ENCODE data around the gene NSG2. TPM values are rescaled to one million over a fixed set of nuclear protein-coding genes. Genes with fewer than 3 reads are reported as not detected.

The NSG2 gene
- total RNA-seq, 1 experiment from 2014 or later = 6.5 TPM

- no peak for DNase-seq (ENCODE audit: low read depth)
- in situ Hi-C loops (cut with HindIII; ENCODE audit: low pct_unique_long_range_greater_than_20kb, low sequenced_read_pairs) = no loop called here
Observed at GRCh38 chr5:174056064-174056847, 10.8 kb downstream of the NSG2 start.

GRCh38 chr5:174057206-174057605, 11.7 kb downstream of the NSG2 start:
- in situ Hi-C loops (cut with HindIII; ENCODE audit: low pct_unique_long_range_greater_than_20kb, low sequenced_read_pairs) = no loop called here
- DNase-seq (ENCODE audit: low read depth) = no peak

GRCh38 chr5:174058433-174059122, 13.1 kb downstream of the NSG2 start:
- in situ Hi-C loops (cut with HindIII; ENCODE audit: low pct_unique_long_range_greater_than_20kb, low sequenced_read_pairs) = no loop called here
- DNase-seq (ENCODE audit: low read depth) = no peak

GRCh38 chr5:174059247-174059646, 13.7 kb downstream of the NSG2 start:
- in situ Hi-C loops (cut with HindIII; ENCODE audit: low pct_unique_long_range_greater_than_20kb, low sequenced_read_pairs) = no loop called here
- no peak for DNase-seq (ENCODE audit: low read depth)

- no peak for DNase-seq (ENCODE audit: low read depth)
- in situ Hi-C loops (cut with HindIII; ENCODE audit: low pct_unique_long_range_greater_than_20kb, low sequenced_read_pairs) = no loop called here
Observed at GRCh38 chr5:174063082-174063756, 17.7 kb downstream of the NSG2 start.

DNA sequence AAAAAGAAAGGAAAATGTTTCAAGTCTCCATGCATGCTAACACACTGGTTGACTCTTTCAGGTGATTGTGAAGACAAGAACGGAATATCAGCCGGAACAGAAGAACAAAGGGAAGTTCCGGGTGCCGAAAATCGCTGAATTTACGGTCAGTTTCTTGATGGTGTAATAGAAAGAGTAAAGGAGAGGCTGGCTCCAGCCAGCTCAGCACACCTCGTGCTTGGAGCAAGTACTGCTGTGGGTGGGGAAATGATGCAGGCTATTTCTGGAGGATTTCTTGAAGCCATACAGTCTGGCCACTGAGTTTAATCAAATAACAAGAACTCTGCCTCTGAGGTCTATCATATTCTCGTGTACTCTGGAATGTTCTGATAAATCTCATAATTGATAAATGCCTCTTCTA, 18.7 kb downstream of the NSG2 start:
- in situ Hi-C loops (cut with HindIII; ENCODE audit: low pct_unique_long_range_greater_than_20kb, low sequenced_read_pairs) = no loop called here
- DNase-seq (ENCODE audit: low read depth) = no peak

GRCh38 chr5:174065528-174066197, 20.2 kb downstream of the NSG2 start:
- in situ Hi-C loops (cut with HindIII; ENCODE audit: low pct_unique_long_range_greater_than_20kb, low sequenced_read_pairs) = no loop called here
- DNase-seq (ENCODE audit: low read depth) = peak; percentile 14

- no peak for DNase-seq (ENCODE audit: low read depth)
- in situ Hi-C loops (cut with HindIII; ENCODE audit: low pct_unique_long_range_greater_than_20kb, low sequenced_read_pairs) = no loop called here
Observed at GRCh38 chr5:174067499-174067898, 22.0 kb downstream of the NSG2 start.

DNA sequence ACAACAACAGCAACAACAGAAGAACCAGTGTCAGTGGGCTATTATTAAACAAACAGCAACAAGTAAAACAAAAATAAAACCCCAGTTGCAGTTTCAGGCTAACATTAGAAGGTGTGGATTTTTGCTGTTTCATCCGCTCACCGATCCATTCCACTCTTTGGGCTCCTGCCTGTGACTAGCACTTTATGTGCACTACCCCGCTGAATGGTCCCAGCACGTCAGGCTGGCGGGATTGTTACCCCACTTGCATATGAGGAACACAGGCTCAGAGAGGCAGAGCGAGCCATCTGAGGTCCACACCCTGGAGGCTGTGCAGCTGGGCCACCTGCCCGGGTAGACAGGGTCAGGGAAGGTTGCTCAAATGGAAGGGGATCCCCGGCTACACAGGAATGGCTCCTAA, 26.0 kb downstream of the NSG2 start:
- DNase-seq (ENCODE audit: low read depth) = no peak
- in situ Hi-C loops (cut with HindIII; ENCODE audit: low pct_unique_long_range_greater_than_20kb, low sequenced_read_pairs) = no loop called here

DNA sequence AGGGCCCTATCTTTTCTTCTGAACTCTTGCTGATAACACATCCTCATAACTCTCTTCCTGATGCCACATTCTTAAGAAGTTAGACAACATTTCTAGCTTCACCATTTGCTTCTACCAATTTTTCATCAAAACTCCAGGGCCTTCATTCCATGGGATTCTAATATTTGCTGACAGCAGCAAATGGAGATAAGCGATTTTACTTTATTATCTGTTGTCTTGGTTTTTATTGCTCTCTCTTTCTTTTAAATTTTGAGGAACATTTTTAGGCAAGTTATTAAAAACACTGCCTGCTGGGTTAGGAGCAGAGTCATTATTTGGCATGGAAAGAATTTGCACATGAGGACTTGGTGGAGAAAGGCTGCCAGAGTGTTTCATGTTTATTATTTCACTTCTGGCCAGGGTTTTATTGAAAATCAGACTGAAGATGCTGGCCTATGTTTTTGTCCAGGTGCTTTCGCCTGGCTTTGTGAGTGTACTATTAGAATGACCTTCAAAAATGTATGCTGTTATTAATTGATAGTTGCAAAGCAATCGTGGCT, 27.7 kb downstream of the NSG2 start:
- in situ Hi-C loops (cut with HindIII; ENCODE audit: low pct_unique_long_range_greater_than_20kb, low sequenced_read_pairs) = no loop called here

GRCh38 chr5:174074369-174074768, 28.9 kb downstream of the NSG2 start:
- DNase-seq (ENCODE audit: low read depth) = no peak
- in situ Hi-C loops (cut with HindIII; ENCODE audit: low pct_unique_long_range_greater_than_20kb, low sequenced_read_pairs) = no loop called here

More for the DNA sequence above, 27.7 kb downstream of the NSG2 start:
- DNase-seq (ENCODE audit: low read depth) = no peak

DNA sequence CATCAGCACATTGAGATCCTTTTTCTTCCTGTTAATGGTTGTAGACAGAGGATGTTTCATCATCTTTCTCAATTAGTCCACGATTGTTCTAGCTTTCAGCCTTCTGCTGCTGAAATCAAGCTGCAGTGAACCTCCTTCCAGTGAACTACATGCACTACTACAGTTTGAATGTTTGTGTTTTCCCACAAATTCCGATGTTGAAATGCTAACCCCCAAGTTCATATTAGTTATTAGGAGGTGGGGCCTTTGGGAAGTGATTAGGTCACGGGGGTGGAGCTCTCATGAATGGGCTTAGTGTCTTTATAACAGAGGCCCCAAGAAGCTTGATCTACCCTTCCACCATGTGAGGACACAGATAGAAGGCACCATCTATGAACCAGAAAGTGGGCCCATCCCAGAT, 32.9 kb downstream of the NSG2 start:
- in situ Hi-C loops (cut with HindIII; ENCODE audit: low pct_unique_long_range_greater_than_20kb, low sequenced_read_pairs) = no loop called here
- DNase-seq (ENCODE audit: low read depth) = peak; percentile 17

DNA sequence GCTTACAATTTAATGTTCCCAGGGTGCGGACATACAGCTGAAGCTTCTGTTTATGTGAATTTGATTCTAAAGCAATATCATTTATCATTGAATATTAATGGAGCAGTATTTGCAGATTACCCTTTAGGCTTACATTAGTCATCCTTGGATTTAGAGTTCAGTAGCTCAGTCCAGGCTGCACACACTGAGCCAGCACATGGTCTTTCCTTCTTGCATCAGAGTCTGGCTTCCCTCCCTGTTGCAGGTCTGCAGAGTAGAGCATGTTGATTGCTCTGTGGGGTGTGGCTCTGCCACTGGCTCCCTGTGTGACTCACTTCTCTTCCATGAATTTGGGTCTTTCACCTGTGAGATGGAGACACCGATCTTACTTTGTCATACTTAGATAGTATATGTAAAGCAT, 36.8 kb downstream of the NSG2 start:
- in situ Hi-C loops (cut with HindIII; ENCODE audit: low pct_unique_long_range_greater_than_20kb, low sequenced_read_pairs) = no loop called here
- no peak for DNase-seq (ENCODE audit: low read depth)

GRCh38 chr5:174083056-174083827, 37.7 kb downstream of the NSG2 start:
- DNase-seq (ENCODE audit: low read depth) = no peak

DNA sequence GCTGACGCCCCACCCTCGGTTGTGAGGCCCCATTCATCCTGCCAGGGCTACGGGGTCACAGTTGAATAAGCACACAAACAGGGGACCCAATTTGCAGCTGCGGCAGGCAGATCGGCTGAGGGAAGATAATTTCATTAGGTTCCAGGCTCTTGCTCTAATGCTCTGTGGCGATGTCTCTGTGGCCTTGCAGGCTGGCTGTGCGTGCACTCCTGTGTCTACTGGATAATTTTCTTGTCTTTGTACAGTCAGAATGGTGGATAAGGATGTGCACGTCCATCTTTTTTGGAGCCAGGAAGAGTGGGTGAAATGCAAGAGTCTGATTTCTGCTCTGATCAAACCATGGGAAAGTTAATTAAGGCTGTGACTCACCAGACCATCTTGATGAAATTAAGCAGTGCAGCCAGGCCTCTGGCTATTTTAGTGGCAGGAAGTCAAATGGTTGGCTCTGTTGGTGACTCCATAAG, 39.2 kb downstream of the NSG2 start:
- in situ Hi-C loops (cut with HindIII; ENCODE audit: low pct_unique_long_range_greater_than_20kb, low sequenced_read_pairs) = no loop called here
- no peak for DNase-seq (ENCODE audit: low read depth)

More at GRCh38 chr5:174083056-174083827, 37.7 kb downstream of the NSG2 start:
- in situ Hi-C loops (cut with HindIII; ENCODE audit: low pct_unique_long_range_greater_than_20kb, low sequenced_read_pairs) = no loop called here

GRCh38 chr5:174086751-174087150, 41.2 kb downstream of the NSG2 start:
- in situ Hi-C loops (cut with HindIII; ENCODE audit: low pct_unique_long_range_greater_than_20kb, low sequenced_read_pairs) = no loop called here
- no peak for DNase-seq (ENCODE audit: low read depth)

DNA sequence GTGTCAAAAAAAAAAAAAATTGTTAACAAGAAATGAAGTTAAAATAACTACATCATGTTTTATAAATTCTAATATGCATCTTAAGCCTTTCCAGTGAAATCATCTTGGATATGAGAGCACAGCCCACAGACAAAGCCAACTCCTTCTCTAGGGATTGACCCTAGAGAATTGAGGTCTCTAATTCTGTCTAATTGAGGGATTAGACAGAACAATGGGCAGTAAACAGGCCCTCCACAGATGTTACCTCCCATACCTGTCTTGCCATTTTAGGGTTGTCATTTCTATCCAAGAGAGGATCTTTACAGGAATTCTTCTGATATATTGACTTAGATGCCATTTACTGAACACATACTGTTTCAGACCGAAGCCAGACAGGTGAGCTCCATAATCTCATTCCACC, 42.3 kb downstream of the NSG2 start:
- in situ Hi-C loops (cut with HindIII; ENCODE audit: low pct_unique_long_range_greater_than_20kb, low sequenced_read_pairs) = no loop called here

GRCh38 chr5:174090129-174090528, 44.6 kb downstream of the NSG2 start:
- DNase-seq (ENCODE audit: low read depth) = no peak

More for the DNA sequence above, 42.3 kb downstream of the NSG2 start:
- DNase-seq (ENCODE audit: low read depth) = no peak

More at GRCh38 chr5:174090129-174090528, 44.6 kb downstream of the NSG2 start:
- in situ Hi-C loops (cut with HindIII; ENCODE audit: low pct_unique_long_range_greater_than_20kb, low sequenced_read_pairs) = no loop called here

All from Caki2 (cell line).